IPS-NIHi11 (cell line): ENCODE measurements around the gene NASP.

Experiments used
- DNase-seq: peaks from one replicate; pipeline ENCODE4 v3.0.0; 2012; ENCODE audit warnings: mixed read lengths, low spot score

NASP gene

DNA sequence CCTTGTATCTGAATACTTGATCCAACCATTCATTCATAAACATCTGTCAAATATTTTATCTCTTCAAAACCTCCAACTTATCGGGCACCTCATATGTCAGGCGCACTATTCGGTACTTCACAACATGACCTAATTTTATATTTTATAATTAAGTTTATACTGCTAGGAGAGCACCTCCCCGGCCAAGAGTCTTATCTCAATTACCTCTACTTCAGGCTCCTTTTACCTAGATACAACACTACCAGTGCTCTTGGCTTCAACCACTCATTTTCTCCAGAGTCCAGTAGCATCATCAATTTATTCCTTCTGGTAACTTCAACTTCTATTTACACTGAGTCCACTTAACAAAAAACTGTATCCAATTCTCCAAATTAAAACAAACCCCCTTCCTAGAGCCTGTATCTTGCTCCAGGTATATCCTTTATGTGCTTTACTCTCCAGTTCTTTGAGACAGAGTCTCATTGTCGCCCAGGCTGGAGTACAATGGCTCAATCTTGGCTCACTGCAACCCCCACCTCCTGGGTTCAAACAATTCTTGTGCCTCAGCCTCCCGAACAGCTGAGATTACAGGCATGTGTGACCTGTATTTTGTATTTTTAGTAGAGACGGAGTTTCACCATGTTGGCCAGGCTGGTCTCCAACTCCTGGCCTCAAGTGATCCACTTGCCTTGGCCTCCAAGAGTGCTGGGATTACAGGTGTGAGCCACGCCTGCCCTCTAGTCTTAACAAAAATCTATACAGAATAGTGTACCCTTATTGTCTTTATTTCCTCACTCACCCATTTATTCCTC, 83.7 kb downstream of the NASP start:
- no peak for DNase-seq
